Measurements from ENCODE around the gene HNF4A.

HNF4A gene

GRCh38 chr20:44392776-44393607 is 37.5 kb downstream of the HNF4A start:
- DNase-seq (ENCODE audit: low read depth), result no peak

GRCh38 chr20:44393608-44394451 is 38.3 kb downstream of the HNF4A start:
- no peak for DNase-seq (ENCODE audit: low read depth)

GRCh38 chr20:44394452-44394701 is 38.9 kb downstream of the HNF4A start:
- no peak for DNase-seq (ENCODE audit: low read depth)

- peak; percentile 74 for DNase-seq (ENCODE audit: low read depth)
Observed at GRCh38 chr20:44394702-44395460, 39.4 kb downstream of the HNF4A start.

GRCh38 chr20:44395461-44396340 is 40.2 kb downstream of the HNF4A start:
- no peak for DNase-seq (ENCODE audit: low read depth)

GRCh38 chr20:44396369-44397130 is 41.1 kb downstream of the HNF4A start:
- DNase-seq (ENCODE audit: low read depth), result no peak

GRCh38 chr20:44398335-44398734 is 42.8 kb downstream of the HNF4A start:
- peak; percentile 90 for DNase-seq (ENCODE audit: low read depth)

GRCh38 chr20:44399446-44399845 is 43.9 kb downstream of the HNF4A start:
- no peak for DNase-seq (ENCODE audit: low read depth)

GRCh38 chr20:44400671-44400969 is 45.1 kb downstream of the HNF4A start:
- DNase-seq (ENCODE audit: low read depth), result no peak

GRCh38 chr20:44400970-44401769 is 45.7 kb downstream of the HNF4A start:
- DNase-seq (ENCODE audit: low read depth), result no peak

GRCh38 chr20:44401770-44402390 is 46.4 kb downstream of the HNF4A start:
- no peak for DNase-seq (ENCODE audit: low read depth)

- no peak for DNase-seq (ENCODE audit: low read depth)
Observed at GRCh38 chr20:44402391-44403193, 47.1 kb downstream of the HNF4A start.

- DNase-seq (ENCODE audit: low read depth), result no peak
Observed at GRCh38 chr20:44403194-44404112, 48.0 kb downstream of the HNF4A start.

GRCh38 chr20:44404204-44405181 is 49.0 kb downstream of the HNF4A start:
- no peak for DNase-seq (ENCODE audit: low read depth)

- DNase-seq (ENCODE audit: low read depth), result no peak
Observed at GRCh38 chr20:44405257-44405656, 49.8 kb downstream of the HNF4A start.

- no peak for DNase-seq (ENCODE audit: low read depth)
Observed at GRCh38 chr20:44405785-44406571, 50.5 kb downstream of the HNF4A start.

Data from amniotic epithelial cell (primary cell).